ENCODE data around the gene PDIA6. TPM values are rescaled to one million over a fixed set of nuclear protein-coding genes. Genes with fewer than 3 reads are reported as not detected.

The PDIA6 gene
- total RNA-seq, 6 experiments from 2014 or later: 336 to 356 (median 351) TPM

DNA sequence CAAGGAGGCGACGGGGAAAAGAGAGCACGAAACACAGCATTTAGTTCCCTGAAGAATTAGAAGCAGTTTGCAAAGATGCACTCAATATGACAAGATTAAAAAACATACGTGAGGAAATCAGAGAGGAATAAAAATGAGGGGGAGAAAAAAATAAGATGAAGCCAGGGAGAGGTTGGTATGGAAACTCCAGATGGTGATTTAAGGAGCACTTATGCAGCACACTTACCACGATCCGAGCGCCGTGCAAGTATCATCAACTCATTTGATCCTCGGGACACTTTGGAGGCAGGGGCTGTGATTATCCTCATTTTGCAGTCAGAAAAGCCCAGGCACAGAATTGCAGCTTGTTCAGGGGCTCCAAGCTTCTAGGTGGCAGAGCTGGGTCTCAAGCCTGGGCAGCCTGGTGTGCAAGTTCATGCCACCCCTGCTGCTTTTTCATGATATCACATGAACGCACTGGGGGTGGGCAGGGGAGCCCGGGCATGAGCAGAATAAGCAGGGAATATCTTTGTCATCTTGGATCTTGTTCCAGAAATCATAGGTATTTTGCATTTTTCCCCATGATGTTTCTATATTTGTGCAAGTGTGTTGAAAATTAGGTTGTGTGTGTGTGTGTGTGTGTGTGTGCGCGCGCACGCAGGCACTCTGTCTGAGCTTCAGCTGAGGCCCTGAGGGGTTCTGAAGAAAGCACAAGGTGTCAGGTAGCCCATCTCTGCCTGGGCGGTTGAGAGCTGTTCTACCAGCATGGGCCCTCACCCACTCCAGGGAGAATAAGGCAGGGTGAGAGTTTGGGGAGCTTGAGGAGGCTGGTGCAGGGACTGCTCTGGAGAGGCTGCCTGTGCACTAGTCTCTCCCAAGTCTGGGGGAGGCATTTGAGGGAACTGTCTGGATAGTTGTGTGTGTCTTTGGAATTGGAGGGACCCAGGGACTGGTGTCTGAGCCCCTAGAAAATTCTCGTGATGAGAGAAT is 25.0 kb upstream of the PDIA6 start:
- Mint-ChIP-seq H3K27ac (no peak overlapping the region), H3K4me3 (no peak overlapping the region), H3K36me3 (ENCODE audit: low read depth) (peaks cover 17% of the 10 kb centered on the region), H3K4me1 (ENCODE audit: low read depth) (no peaks in the 10 kb centered on the region; the same call in 1 of the 2 replicates), H3K27me3 (ENCODE audit: insufficient read depth) (peaks cover 26% of the 10 kb centered on the region), H3K9me3 (peaks cover 29% of the 10 kb centered on the region)
- no peak for TF ChIP-seq CTCF (IDR thresholded peaks at IDR 0.05)
- DNase-seq: no peak

GRCh38 chr2:10835052-10835970 is 22.7 kb upstream of the PDIA6 start:
- Mint-ChIP-seq H3K27ac (no peak overlapping the region), H3K9me3 (peaks cover 6% of the 10 kb centered on the region), H3K27me3 (ENCODE audit: insufficient read depth) (peaks cover 32% of the 10 kb centered on the region), H3K36me3 (ENCODE audit: low read depth) (no peaks in the 10 kb centered on the region), H3K4me3 (no peak overlapping the region), H3K4me1 (ENCODE audit: low read depth) (no peaks in the 10 kb centered on the region; the same call in 1 of the 2 replicates)
- no peak for DNase-seq
- TF ChIP-seq CTCF (IDR thresholded peaks at IDR 0.05): peak; percentile 97

DNA sequence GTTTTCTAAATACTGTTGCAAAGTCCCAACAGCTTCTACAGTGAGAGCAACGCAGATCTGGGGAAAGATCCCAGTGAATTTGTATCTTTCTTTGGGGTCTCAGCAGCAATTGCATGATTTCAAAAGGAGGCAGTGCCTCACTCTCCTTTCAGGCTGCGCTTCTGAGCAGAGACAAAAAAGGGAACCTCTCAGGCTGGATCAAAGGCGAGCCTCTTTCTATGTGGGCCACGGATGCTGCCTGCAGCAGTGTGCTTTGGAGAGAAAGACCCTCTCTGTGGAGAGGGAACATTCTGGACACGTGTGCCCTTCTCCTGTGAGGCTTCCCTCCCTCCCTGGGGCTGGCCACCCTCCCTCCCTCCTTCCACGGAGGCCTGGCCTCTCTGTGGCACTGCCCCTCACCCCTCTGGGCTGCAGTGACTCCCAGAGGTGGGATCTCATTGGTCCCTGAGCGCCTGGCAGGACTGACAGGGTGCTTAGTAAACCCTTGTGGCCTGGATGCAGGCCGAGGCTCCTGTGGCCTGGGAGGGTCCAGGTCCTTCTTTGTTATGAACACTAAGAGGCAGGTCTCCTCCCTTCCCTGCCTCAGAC is 21.6 kb upstream of the PDIA6 start:
- Mint-ChIP-seq H3K27ac (no peak overlapping the region), H3K4me3 (no peak overlapping the region), H3K4me1 (ENCODE audit: low read depth) (no peaks in the 10 kb centered on the region; the same call in 1 of the 2 replicates), H3K36me3 (ENCODE audit: low read depth) (no peaks in the 10 kb centered on the region), H3K9me3 (no peaks in the 10 kb centered on the region), H3K27me3 (ENCODE audit: insufficient read depth) (peaks cover 31% of the 10 kb centered on the region)
- no peak for TF ChIP-seq CTCF (IDR thresholded peaks at IDR 0.05)
- DNase-seq: no peak

- no peak for TF ChIP-seq CTCF (IDR thresholded peaks at IDR 0.05)
- peaks cover 31% of the 10 kb centered on the region for H3K27me3 Mint-ChIP-seq (ENCODE audit: insufficient read depth)
- H3K36me3 Mint-ChIP-seq (ENCODE audit: low read depth): no peaks in the 10 kb centered on the region
- no peak overlapping the region for H3K4me3 Mint-ChIP-seq
- DNase-seq: no peak
- no peaks in the 10 kb centered on the region for H3K9me3 Mint-ChIP-seq
- H3K27ac Mint-ChIP-seq: no peak overlapping the region
- no peaks in the 10 kb centered on the region; the same call in 1 of the 2 replicates for H3K4me1 Mint-ChIP-seq (ENCODE audit: low read depth)
Observed at GRCh38 chr2:10833021-10833420, 20.4 kb upstream of the PDIA6 start.
